Endodermal cell (in vitro differentiated cells): Measurements from ENCODE around the gene TMEM164. TPM values are rescaled to one million over a fixed set of nuclear protein-coding genes. Genes with fewer than 3 reads are reported as not detected.

Source experiments
- DNase-seq: peaks from one replicate; pipeline ENCODE4 v3.0.0-alpha.2; 2017
- H3K27ac ChIP-seq: 2 replicates; pipeline ENCODE4 v1.5.1; 2013; ENCODE audit warnings: mild to moderate bottlenecking, low read depth, low read length, moderate library complexity
- H3K27me3 ChIP-seq: 2 replicates; pipeline ENCODE4 v1.6.1; 2013; ENCODE audit warnings: mild to moderate bottlenecking, low read length, moderate library complexity; ENCODE audit not compliant: insufficient read depth, control insufficient read depth, poor library complexity, severe bottlenecking
- H3K36me3 ChIP-seq: 2 replicates; pipeline ENCODE4 v1.7.0; 2013; ENCODE audit warnings: mild to moderate bottlenecking, low read length, moderate library complexity; ENCODE audit not compliant: control insufficient read depth, insufficient read depth
- H3K4me1 ChIP-seq: one replicate; pipeline ENCODE4 v1.7.0; 2013; ENCODE audit warnings: low read length; ENCODE audit not compliant: control insufficient read depth, insufficient read depth
- H3K4me3 ChIP-seq: 2 replicates; pipeline ENCODE4 v1.5.1; 2013; ENCODE audit warnings: mild to moderate bottlenecking, low read length, moderate library complexity
- H3K9ac ChIP-seq: 2 replicates; pipeline ENCODE4 v1.6.1; 2013; ENCODE audit warnings: mild to moderate bottlenecking, low read length, moderate library complexity; ENCODE audit not compliant: poor library complexity, severe bottlenecking; ENCODE audit errors: extremely low read depth
- H3K9me3 ChIP-seq: 2 replicates; pipeline ENCODE4 v1.6.1; 2013; ENCODE audit warnings: mild to moderate bottlenecking, low read length, moderate library complexity; ENCODE audit not compliant: control insufficient read depth
- H3K27ac Mint-ChIP-seq: 2 replicates; pipeline ENCODE4 v1.8.0; 2020; ENCODE audit warnings: mixed read lengths
- H3K27me3 Mint-ChIP-seq: 2 replicates; pipeline ENCODE4 v1.8.0; 2021; ENCODE audit warnings: mild to moderate bottlenecking, mixed read lengths; ENCODE audit not compliant: insufficient read depth
- H3K36me3 Mint-ChIP-seq: 2 replicates; pipeline ENCODE4 v1.8.0; 2020; ENCODE audit warnings: low read depth, mixed read lengths
- H3K4me1 Mint-ChIP-seq: 2 replicates; pipeline ENCODE4 v1.8.0; 2020; ENCODE audit warnings: mixed read lengths
- H3K4me3 Mint-ChIP-seq: 2 replicates; pipeline ENCODE4 v1.8.0; 2020; ENCODE audit warnings: mild to moderate bottlenecking, moderate library complexity, mixed read lengths
- H3K9me3 Mint-ChIP-seq: 2 replicates; pipeline ENCODE4 v1.8.0; 2020; ENCODE audit warnings: mild to moderate bottlenecking, mixed read lengths
- WGBS, 2 experiments: methylation state at CpG; one replicate each; pipeline versions ENCODE4 v1.1.5 to v1.1.7; 2013; ENCODE audit warnings: missing lambda C conversion rate in 2 of 2, mixed read lengths in 1 of 2; ENCODE audit not compliant: insufficient coverage in 1 of 2, insufficient read length in 1 of 2; 5-methylcytosine and 5-hydroxymethylcytosine counted together
- total RNA-seq, 2 donors: library from RNA; stranded (reverse); fragmentation: NEBNext Ultra II Directional in 1 of 2; extraction: Animal tissue kit (Norgen Biotek cat#: 25700) in 1 of 2; gene quantifications; 2 replicates in 1 of 2; 3 replicates in 1 of 2; pipeline ENCODE4 v1.2.1, GENCODE V29; 2021
- TF ChIP-seq, protein P1 (sequence below): fragments of 200-600 bp; sonication (generic); conservative IDR thresholded peaks from 2 replicates; pipeline ENCODE4 v1.5.0; 2021; ENCODE audit warnings: antibody characterized with exemption, mild to moderate bottlenecking

Gene TMEM164
- total RNA-seq, 2 donors from 2014 or later: 30.4 to 50.7 TPM

DNA sequence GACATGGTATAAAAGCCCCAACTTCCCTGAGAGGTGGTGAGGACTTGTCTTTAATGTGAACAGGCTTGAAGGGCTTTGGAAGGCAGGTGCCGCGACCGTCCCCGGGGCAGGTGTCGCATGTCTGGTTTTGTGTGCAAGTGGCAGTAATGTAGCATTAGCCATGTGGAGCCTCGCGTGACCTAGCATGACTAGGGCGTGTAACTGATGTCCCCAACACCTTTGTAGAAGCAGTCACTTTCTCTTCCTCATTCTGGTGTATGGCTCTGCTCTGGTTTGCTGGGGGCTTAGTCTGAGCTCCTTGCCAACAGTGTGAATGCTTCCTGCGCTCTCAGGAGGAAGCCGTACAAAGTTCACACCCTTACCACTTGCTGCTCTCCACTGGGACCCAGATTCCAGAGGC is 169.3 kb downstream of the TMEM164 start:
- Mint-ChIP-seq H3K4me3 (no peak overlapping the region), H3K9me3 (no peaks in the 10 kb centered on the region), H3K36me3 (peaks cover 35% of the 10 kb centered on the region), H3K27ac (no peak overlapping the region), H3K4me1 (peaks cover 11% of the 10 kb centered on the region), H3K27me3 (no peaks in the 10 kb centered on the region)
- H3K4me3 ChIP-seq: no peak overlapping the region
- H3K36me3 ChIP-seq: no peaks in the 10 kb centered on the region
- H3K9ac ChIP-seq: no peak overlapping the region
- H3K27ac ChIP-seq: no peak overlapping the region
- 93 to 100% methylated on average over 3 to 10 of the region's 10 CpGs for WGBS, 2 experiments
- no peaks in the 10 kb centered on the region for H3K27me3 ChIP-seq
- H3K9me3 ChIP-seq: no peaks in the 10 kb centered on the region
- peak; percentile 24 for DNase-seq
- H3K4me1 ChIP-seq: no peaks in the 10 kb centered on the region
- TF ChIP-seq, protein P1, sequence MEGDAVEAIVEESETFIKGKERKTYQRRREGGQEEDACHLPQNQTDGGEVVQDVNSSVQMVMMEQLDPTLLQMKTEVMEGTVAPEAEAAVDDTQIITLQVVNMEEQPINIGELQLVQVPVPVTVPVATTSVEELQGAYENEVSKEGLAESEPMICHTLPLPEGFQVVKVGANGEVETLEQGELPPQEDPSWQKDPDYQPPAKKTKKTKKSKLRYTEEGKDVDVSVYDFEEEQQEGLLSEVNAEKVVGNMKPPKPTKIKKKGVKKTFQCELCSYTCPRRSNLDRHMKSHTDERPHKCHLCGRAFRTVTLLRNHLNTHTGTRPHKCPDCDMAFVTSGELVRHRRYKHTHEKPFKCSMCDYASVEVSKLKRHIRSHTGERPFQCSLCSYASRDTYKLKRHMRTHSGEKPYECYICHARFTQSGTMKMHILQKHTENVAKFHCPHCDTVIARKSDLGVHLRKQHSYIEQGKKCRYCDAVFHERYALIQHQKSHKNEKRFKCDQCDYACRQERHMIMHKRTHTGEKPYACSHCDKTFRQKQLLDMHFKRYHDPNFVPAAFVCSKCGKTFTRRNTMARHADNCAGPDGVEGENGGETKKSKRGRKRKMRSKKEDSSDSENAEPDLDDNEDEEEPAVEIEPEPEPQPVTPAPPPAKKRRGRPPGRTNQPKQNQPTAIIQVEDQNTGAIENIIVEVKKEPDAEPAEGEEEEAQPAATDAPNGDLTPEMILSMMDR: no peak

GRCh38 chrX:110173192-110174175 is 170.6 kb downstream of the TMEM164 start:
- no peaks in the 10 kb centered on the region for H3K36me3 ChIP-seq
- no peaks in the 10 kb centered on the region for H3K27me3 ChIP-seq
- WGBS, 2 experiments: 94 to 100% methylated on average over 2 to 18 of the region's 19 CpGs
- peak; percentile 40 for DNase-seq
- H3K27ac Mint-ChIP-seq: no peak overlapping the region
- peaks cover 35% of the 10 kb centered on the region for H3K36me3 Mint-ChIP-seq
- TF ChIP-seq, protein P1: no peak
- no peak overlapping the region for H3K4me3 Mint-ChIP-seq
- no peak overlapping the region for H3K9ac ChIP-seq
- H3K4me1 Mint-ChIP-seq: peaks cover 6% of the 10 kb centered on the region
- no peaks in the 10 kb centered on the region for H3K4me1 ChIP-seq
- H3K4me3 ChIP-seq: no peak overlapping the region
- no peak overlapping the region for H3K27ac ChIP-seq
- H3K27me3 Mint-ChIP-seq: no peaks in the 10 kb centered on the region
- no peaks in the 10 kb centered on the region for H3K9me3 ChIP-seq
- no peaks in the 10 kb centered on the region for H3K9me3 Mint-ChIP-seq

DNA sequence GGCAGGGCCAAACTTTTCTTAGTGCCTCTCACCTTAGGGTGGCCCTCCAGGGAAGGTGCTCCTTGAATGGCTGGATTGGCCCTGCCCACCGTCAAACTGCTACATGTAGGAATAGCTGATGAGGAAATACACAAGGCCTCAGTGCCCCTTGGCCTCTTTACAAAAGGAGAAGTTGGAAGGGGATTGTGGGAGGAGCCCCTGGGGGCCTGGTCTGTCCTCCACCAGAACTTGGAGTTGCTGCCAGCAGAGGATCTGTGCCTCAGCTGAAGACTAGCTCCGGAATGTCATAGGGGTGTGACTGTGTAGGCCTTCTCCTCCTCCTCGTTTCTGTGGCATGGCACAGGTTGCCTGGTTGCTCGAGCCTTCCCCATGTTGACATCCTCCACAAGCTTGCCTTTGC is 172.2 kb downstream of the TMEM164 start:
- no peaks in the 10 kb centered on the region for H3K27me3 ChIP-seq
- TF ChIP-seq, protein P1: no peak
- H3K4me3 Mint-ChIP-seq: no peak overlapping the region
- H3K27ac Mint-ChIP-seq: no peak overlapping the region
- peaks cover 6% of the 10 kb centered on the region for H3K4me1 Mint-ChIP-seq
- H3K4me1 ChIP-seq: no peaks in the 10 kb centered on the region
- H3K9ac ChIP-seq: no peak overlapping the region
- no peaks in the 10 kb centered on the region for H3K9me3 Mint-ChIP-seq
- H3K4me3 ChIP-seq: no peak overlapping the region
- H3K27ac ChIP-seq: no peak overlapping the region
- H3K36me3 ChIP-seq: no peaks in the 10 kb centered on the region
- H3K9me3 ChIP-seq: no peaks in the 10 kb centered on the region
- 86 to 100% methylated on average over 2 to 4 of the region's 4 CpGs for WGBS, 2 experiments
- DNase-seq: peak; percentile 29
- peaks cover 35% of the 10 kb centered on the region for H3K36me3 Mint-ChIP-seq
- H3K27me3 Mint-ChIP-seq: no peaks in the 10 kb centered on the region
